NT2/D1 (cell line): ENCODE results near the gene EHD3.

ENCODE experiments used
- DNase-seq: peaks from one replicate; pipeline ENCODE4 v3.0.0-alpha.2; 2011; ENCODE audit warnings: low read depth, low spot score
- H3K27me3 ChIP-seq: 2 replicates; pipeline ENCODE4 v1.6.0; 2011; ENCODE audit warnings: mild to moderate bottlenecking; ENCODE audit not compliant: insufficient read length, insufficient read depth
- H3K36me3 ChIP-seq: 2 replicates; pipeline ENCODE4 v1.6.1; 2011; ENCODE audit warnings: mild to moderate bottlenecking, low read length, mixed read lengths; ENCODE audit not compliant: insufficient read depth, insufficient read length
- H3K4me1 ChIP-seq: 2 replicates; pipeline ENCODE4 v1.5.1; 2011; ENCODE audit not compliant: insufficient read depth, insufficient read length
- H3K4me3 ChIP-seq: 2 replicates; pipeline ENCODE4 v1.5.1; 2011; ENCODE audit warnings: low read depth; ENCODE audit not compliant: insufficient read length
- H3K9ac ChIP-seq: 2 replicates; pipeline ENCODE4 v1.6.0; 2011; ENCODE audit warnings: low read depth; ENCODE audit not compliant: insufficient read length
- H3K9me3 ChIP-seq: 2 replicates; pipeline ENCODE4 v1.5.1; 2011; ENCODE audit warnings: mild to moderate bottlenecking, low read length; ENCODE audit not compliant: insufficient read depth
- SUZ12 ChIP-seq: IDR thresholded peaks from 2 replicates; pipeline ENCODE4 v1.6.1; 2011; ENCODE audit not compliant: insufficient read length, insufficient read depth; ENCODE audit errors: extremely low read depth
- YY1 ChIP-seq: IDR thresholded peaks from 2 replicates; pipeline ENCODE4 v1.6.1; 2011; ENCODE audit not compliant: insufficient read length, insufficient read depth
- ZNF274 ChIP-seq: IDR thresholded peaks from 2 replicates; pipeline ENCODE4 v1.6.1; 2011; ENCODE audit warnings: mild to moderate bottlenecking, low read depth, low read length

EHD3 gene

GRCh38 chr2:31243053-31243452 lies 9.1 kb downstream of the EHD3 start:
- H3K9ac ChIP-seq = no peak overlapping the region
- H3K4me1 ChIP-seq = no peaks in the 10 kb centered on the region
- TF ChIP-seq ZNF274 (no peak), SUZ12 (no peak), YY1 (no peak)
- DNase-seq = no peak
- H3K36me3 ChIP-seq = peaks cover 7% of the 10 kb centered on the region
- H3K4me3 ChIP-seq = no peak overlapping the region
- no peaks in the 10 kb centered on the region for H3K27me3 ChIP-seq
- no peaks in the 10 kb centered on the region for H3K9me3 ChIP-seq

- Histone ChIP-seq H3K4me3 (no peak overlapping the region), H3K27me3 (no peaks in the 10 kb centered on the region), H3K4me1 (no peaks in the 10 kb centered on the region), H3K9me3 (no peaks in the 10 kb centered on the region), H3K9ac (no peak overlapping the region), H3K36me3 (peaks cover 3% of the 10 kb centered on the region)
- TF ChIP-seq SUZ12 (no peak), ZNF274 (no peak), YY1 (no peak)
- no peak for DNase-seq
These were observed 10.1 kb downstream of the EHD3 start for GRCh38 chr2:31244101-31244500.

GRCh38 chr2:31246184-31246852 lies 12.4 kb downstream of the EHD3 start:
- H3K27me3 ChIP-seq = no peaks in the 10 kb centered on the region
- no peaks in the 10 kb centered on the region for H3K4me1 ChIP-seq
- no peak for TF ChIP-seq SUZ12
- no peak for TF ChIP-seq ZNF274
- no peak for TF ChIP-seq YY1
- DNase-seq = no peak
- peaks cover 19% of the 10 kb centered on the region for H3K36me3 ChIP-seq
- no peak overlapping the region for H3K4me3 ChIP-seq
- no peaks in the 10 kb centered on the region for H3K9me3 ChIP-seq
- no peak overlapping the region for H3K9ac ChIP-seq

GRCh38 chr2:31247711-31248110 lies 13.8 kb downstream of the EHD3 start:
- Histone ChIP-seq H3K9ac (no peak overlapping the region), H3K27me3 (no peaks in the 10 kb centered on the region), H3K9me3 (no peaks in the 10 kb centered on the region), H3K4me1 (peaks cover 3% of the 10 kb centered on the region), H3K36me3 (peaks cover 19% of the 10 kb centered on the region), H3K4me3 (no peak overlapping the region)
- TF ChIP-seq YY1 (no peak), ZNF274 (no peak), SUZ12 (no peak)
- DNase-seq = no peak

GRCh38 chr2:31248139-31248538 lies 14.2 kb downstream of the EHD3 start:
- Histone ChIP-seq H3K36me3 (peaks cover 19% of the 10 kb centered on the region), H3K27me3 (no peaks in the 10 kb centered on the region), H3K9ac (no peak overlapping the region), H3K4me1 (peaks cover 5% of the 10 kb centered on the region), H3K4me3 (no peak overlapping the region), H3K9me3 (no peaks in the 10 kb centered on the region)
- DNase-seq = no peak
- TF ChIP-seq ZNF274 (no peak), SUZ12 (no peak), YY1 (no peak)

GRCh38 chr2:31249009-31249690 lies 15.2 kb downstream of the EHD3 start:
- H3K4me1 ChIP-seq = peaks cover 10% of the 10 kb centered on the region
- no peaks in the 10 kb centered on the region for H3K27me3 ChIP-seq
- H3K36me3 ChIP-seq = peaks cover 19% of the 10 kb centered on the region
- no peak for DNase-seq
- no peak overlapping the region for H3K9ac ChIP-seq
- no peaks in the 10 kb centered on the region for H3K9me3 ChIP-seq
- no peak overlapping the region for H3K4me3 ChIP-seq
- TF ChIP-seq YY1 = no peak
- no peak for TF ChIP-seq SUZ12
- no peak for TF ChIP-seq ZNF274

- DNase-seq = no peak
- H3K4me3 ChIP-seq = no peak overlapping the region
- H3K27me3 ChIP-seq = no peaks in the 10 kb centered on the region
- TF ChIP-seq SUZ12 (no peak), ZNF274 (no peak)
- no peaks in the 10 kb centered on the region for H3K9me3 ChIP-seq
- no peak overlapping the region for H3K9ac ChIP-seq
- H3K4me1 ChIP-seq = peaks cover 13% of the 10 kb centered on the region
- peaks cover 19% of the 10 kb centered on the region for H3K36me3 ChIP-seq
These were observed 17.1 kb downstream of the EHD3 start for GRCh38 chr2:31251018-31251417.
